ENCODE results near the gene SDHB. TPM values are rescaled to one million over a fixed set of nuclear protein-coding genes. Genes with fewer than 3 reads are reported as not detected.

The SDHB gene
- total and polyA plus RNA-seq, 12 donors = 102 to 486 (median 377) TPM

GRCh38 chr1:17055801-17056200, 2.0 kb upstream of the SDHB start:
- Histone ChIP-seq H3K9me3 (no peaks in the 10 kb centered on the region), H3K27me3 (peaks cover 0 to 5% (median 0%) of the 10 kb centered on the region in 7 donors), H3K4me1 (peaks cover 5 to 40% (median 25%) of the 10 kb centered on the region in 9 donors), H3K4me3 (no peak overlapping the region), H3K36me3 (peaks cover 0 to 16% (median 5%) of the 10 kb centered on the region in 9 donors), H3K27ac (no peak overlapping the region)
- ATAC-seq (no peak), DNase-seq (no peak)
- 93 to 96% methylated on average over 7 of the region's 7 CpGs for WGBS, 2 donors
- TF ChIP-seq, protein P1, sequence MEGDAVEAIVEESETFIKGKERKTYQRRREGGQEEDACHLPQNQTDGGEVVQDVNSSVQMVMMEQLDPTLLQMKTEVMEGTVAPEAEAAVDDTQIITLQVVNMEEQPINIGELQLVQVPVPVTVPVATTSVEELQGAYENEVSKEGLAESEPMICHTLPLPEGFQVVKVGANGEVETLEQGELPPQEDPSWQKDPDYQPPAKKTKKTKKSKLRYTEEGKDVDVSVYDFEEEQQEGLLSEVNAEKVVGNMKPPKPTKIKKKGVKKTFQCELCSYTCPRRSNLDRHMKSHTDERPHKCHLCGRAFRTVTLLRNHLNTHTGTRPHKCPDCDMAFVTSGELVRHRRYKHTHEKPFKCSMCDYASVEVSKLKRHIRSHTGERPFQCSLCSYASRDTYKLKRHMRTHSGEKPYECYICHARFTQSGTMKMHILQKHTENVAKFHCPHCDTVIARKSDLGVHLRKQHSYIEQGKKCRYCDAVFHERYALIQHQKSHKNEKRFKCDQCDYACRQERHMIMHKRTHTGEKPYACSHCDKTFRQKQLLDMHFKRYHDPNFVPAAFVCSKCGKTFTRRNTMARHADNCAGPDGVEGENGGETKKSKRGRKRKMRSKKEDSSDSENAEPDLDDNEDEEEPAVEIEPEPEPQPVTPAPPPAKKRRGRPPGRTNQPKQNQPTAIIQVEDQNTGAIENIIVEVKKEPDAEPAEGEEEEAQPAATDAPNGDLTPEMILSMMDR (IDR thresholded peaks at IDR 0.05) = no peak
- intact Hi-C loops (cut with DNase I) = loop anchor here in 1 of 10 donors (5.0 kb wide), 1 partner anchor 182 kb away; no protein-coding TSS in a partner anchor

GRCh38 chr1:17053086-17053684, 647 bp downstream of the SDHB start:
- DNase-seq (no peak), ATAC-seq (peak in 2 of 8 donors; percentile 0 to 5)
- Histone ChIP-seq H3K9me3 (no peaks in the 10 kb centered on the region), H3K4me3 (peak overlapping the region; percentile 66 to 86 (median 74)), H3K27me3 (no peaks in the 10 kb centered on the region), H3K36me3 (peaks cover 0 to 38% (median 16%) of the 10 kb centered on the region in 9 donors), H3K27ac (peak overlapping the region; percentile 41 to 92 (median 87)), H3K4me1 (peaks cover 5 to 40% (median 26%) of the 10 kb centered on the region in 9 donors)
- TF ChIP-seq, protein P1 (IDR thresholded peaks at IDR 0.05) = no peak
- intact Hi-C loops (cut with DNase I) = loop anchor here in 1 of 10 donors (5.0 kb wide), 1 partner anchor 41 kb away; the partner anchor contains the start of gene ATP13A2
- WGBS, 2 donors = 3 to 6% methylated on average over 12 of the region's 12 CpGs

DNA sequence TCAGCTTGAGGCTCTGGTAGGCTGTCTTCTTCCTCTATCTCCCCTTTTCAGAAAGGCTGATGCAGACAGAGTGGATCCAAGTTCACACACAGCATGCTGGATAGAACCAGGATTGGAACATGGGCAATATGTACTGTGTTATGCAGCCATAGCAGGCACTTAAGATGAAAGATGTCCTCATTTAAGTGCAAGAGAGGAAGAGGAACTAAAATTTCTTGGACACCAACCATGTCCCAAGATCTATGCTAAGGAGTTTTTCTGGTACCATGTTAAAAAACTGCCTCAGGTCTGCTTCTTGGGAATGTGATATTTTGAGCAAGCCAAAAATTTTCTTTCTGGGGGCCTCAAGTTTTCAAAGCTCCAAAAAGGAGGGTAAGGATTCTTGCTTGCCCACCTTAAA, 1.2 kb downstream of the SDHB start:
- peaks cover 5 to 45% (median 28%) of the 10 kb centered on the region in 9 donors for H3K4me1 ChIP-seq
- peak overlapping the region in 7 of 10 donors; percentile 79 to 92 (median 90) for H3K27ac ChIP-seq
- DNase-seq = no peak

GRCh38 chr1:17052038-17052437, 1.8 kb downstream of the SDHB start:
- TF ChIP-seq, protein P1 (IDR thresholded peaks at IDR 0.05) = no peak
- WGBS, 2 donors = 70 to 82% methylated on average over 1 of the region's 1 CpG
- H3K4me1 ChIP-seq = peaks cover 5 to 50% (median 31%) of the 10 kb centered on the region in 9 donors
- ATAC-seq (no peak), DNase-seq (no peak)
- peaks cover 0 to 38% (median 18%) of the 10 kb centered on the region in 9 donors for H3K36me3 ChIP-seq
- no peak overlapping the region for H3K27ac ChIP-seq
- H3K9me3 ChIP-seq = no peaks in the 10 kb centered on the region
- H3K27me3 ChIP-seq = no peaks in the 10 kb centered on the region
- peak overlapping the region in 2 of 10 donors; percentile 77 to 86 for H3K4me3 ChIP-seq
- intact Hi-C loops (cut with DNase I) = loop anchor here in 1 of 10 donors (5.0 kb wide), 1 partner anchor 40 kb away; the partner anchor contains the start of gene ATP13A2

More for the DNA sequence above, 1.2 kb downstream of the SDHB start:
- no peaks in the 10 kb centered on the region for H3K9me3 ChIP-seq
- intact Hi-C loops (cut with DNase I) = loop anchor here in 1 of 10 donors (5.0 kb wide), 1 partner anchor 40 kb away; the partner anchor contains the start of gene ATP13A2
- no peak for ATAC-seq
- peaks cover 0 to 38% (median 18%) of the 10 kb centered on the region in 9 donors for H3K36me3 ChIP-seq
- H3K27me3 ChIP-seq = no peaks in the 10 kb centered on the region
- H3K4me3 ChIP-seq = peak overlapping the region in 9 of 10 donors; percentile 66 to 86 (median 76)
- TF ChIP-seq, protein P1 (IDR thresholded peaks at IDR 0.05) = no peak
